ENCODE data around the gene LCE3A.

DNA sequence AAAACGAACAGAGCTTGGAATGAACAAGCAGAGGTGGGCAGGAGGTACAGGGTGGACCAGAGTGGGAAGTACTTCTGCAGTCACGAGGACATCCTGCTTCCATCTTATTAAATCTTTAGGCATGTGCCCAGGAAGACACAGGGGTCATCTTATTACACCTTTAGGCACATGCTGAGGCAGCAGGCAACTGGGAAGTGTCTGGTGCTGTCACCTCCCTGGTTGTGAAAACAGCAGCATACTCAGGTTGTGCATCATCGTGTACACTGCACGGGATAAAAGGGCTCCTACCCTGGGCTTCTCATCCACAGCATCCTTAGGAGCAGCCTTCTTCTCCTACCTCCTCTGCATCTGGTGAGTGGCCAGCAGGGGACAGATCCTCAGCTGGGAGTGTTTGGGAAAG, 23.0 kb downstream of the LCE3A start, which contains the start of gene LCE3C:
- no peak for TF ChIP-seq FOXA1 (IDR thresholded peaks at IDR 0.05)
- no peak for TF ChIP-seq HDGF (IDR thresholded peaks at IDR 0.05; ENCODE audit: borderline replicate concordance)
- no peak for TF ChIP-seq SP1 (IDR thresholded peaks at IDR 0.05)
- TF ChIP-seq NFRKB (IDR thresholded peaks at IDR 0.05): no peak
- TF ChIP-seq SUZ12 (IDR thresholded peaks at IDR 0.05): no peak
- TF ChIP-seq LEF1 (IDR thresholded peaks at IDR 0.05; ENCODE audit: borderline replicate concordance): no peak
- TF ChIP-seq ELF4 (IDR thresholded peaks at IDR 0.05): no peak
- no peak for TF ChIP-seq BHLHE40 (IDR thresholded peaks at IDR 0.05; ENCODE audit: borderline replicate concordance)
- TF ChIP-seq L3MBTL2 (conservative IDR thresholded peaks at IDR 0.05): no peak
- no peak for TF ChIP-seq FOXM1 (IDR thresholded peaks at IDR 0.05; ENCODE audit: borderline replicate concordance)
- TF ChIP-seq ARNT (IDR thresholded peaks at IDR 0.05): no peak
- no peak for TF ChIP-seq TARDBP (IDR thresholded peaks at IDR 0.05)
- no peak for TF ChIP-seq ZNF384 (IDR thresholded peaks at IDR 0.05)
- TF ChIP-seq, protein P1, sequence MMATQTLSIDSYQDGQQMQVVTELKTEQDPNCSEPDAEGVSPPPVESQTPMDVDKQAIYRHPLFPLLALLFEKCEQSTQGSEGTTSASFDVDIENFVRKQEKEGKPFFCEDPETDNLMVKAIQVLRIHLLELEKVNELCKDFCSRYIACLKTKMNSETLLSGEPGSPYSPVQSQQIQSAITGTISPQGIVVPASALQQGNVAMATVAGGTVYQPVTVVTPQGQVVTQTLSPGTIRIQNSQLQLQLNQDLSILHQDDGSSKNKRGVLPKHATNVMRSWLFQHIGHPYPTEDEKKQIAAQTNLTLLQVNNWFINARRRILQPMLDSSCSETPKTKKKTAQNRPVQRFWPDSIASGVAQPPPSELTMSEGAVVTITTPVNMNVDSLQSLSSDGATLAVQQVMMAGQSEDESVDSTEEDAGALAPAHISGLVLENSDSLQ (IDR thresholded peaks at IDR 0.05): no peak

Data from HEK293T (cell line).